Left lung (tissue), 10 donors: ENCODE data around the gene XPR1. TPM values are rescaled to one million over a fixed set of nuclear protein-coding genes. Genes with fewer than 3 reads are reported as not detected.

ENCODE experiments used
- ATAC-seq: fragments of 200-7000 bp; cut with Tn5 transposase; one replicate; pipeline ENCODE4 v1.9.1; 2020; ENCODE audit warnings: moderate library complexity
- DNase-seq, 4 donors: peaks; one replicate each; pipeline ENCODE4 v3.0.0-alpha.2; 2013 to 2020
- H3K27ac ChIP-seq, 2 donors: fragments of 200-600 bp; sonication (generic) in 1 of 2; one replicate each; pipeline versions ENCODE4 v1.5.0 to v1.8.0; 2020 to 2021
- H3K27me3 ChIP-seq, 2 donors: fragments of 200-600 bp; sonication (generic) in 1 of 2; one replicate each; pipeline versions ENCODE4 v1.5.0 to v1.8.0; 2020 to 2021
- H3K36me3 ChIP-seq, 2 donors: fragments of 200-600 bp; sonication (generic) in 1 of 2; one replicate each; pipeline versions ENCODE4 v1.5.0 to v1.8.0; 2020 to 2021
- H3K4me1 ChIP-seq, 2 donors: fragments of 200-600 bp; one replicate each; pipeline ENCODE4 v1.8.0; 2021
- H3K4me3 ChIP-seq, 2 donors: fragments of 200-600 bp; sonication (generic) in 1 of 2; one replicate each; pipeline versions ENCODE4 v1.5.0 to v1.8.0; 2020 to 2021; ENCODE audit warnings: mild to moderate bottlenecking in 1 of 2
- H3K9me3 ChIP-seq, 2 donors: fragments of 200-600 bp; sonication (generic) in 1 of 2; one replicate each; pipeline versions ENCODE4 v1.5.0 to v1.8.0; 2020 to 2021
- CTCF ChIP-seq, 2 donors: fragments of 200-600 bp; sonication (generic) in 1 of 2; IDR thresholded peaks; one replicate each; pipeline versions ENCODE4 v1.5.0 to v1.8.0; 2021; ENCODE audit warnings: antibody characterized with exemption in 2 of 2
- intact Hi-C, 2 donors: fragments of 100-400 bp; cut with DNase I; formaldehyde crosslinking; loops; one replicate each; pipeline versions ENCODE4 v1.11.2 to v1.14.2; 2022
- polyA plus RNA-seq, 6 donors: library from polyadenylated mRNA; unstranded; fragments of 120-200 nt; gene quantifications; one replicate each; pipeline ENCODE4 v1.2.1, GENCODE V29; 2013; ENCODE audit not compliant: insufficient read length in 6 of 6
- total RNA-seq, 2 donors: library from RNA; stranded (reverse); fragmentation: NEBNext Ultra II Directional; extraction: Animal tissue kit (Norgen Biotek cat#: 25700); gene quantifications; one replicate each; pipeline ENCODE4 v1.2.1, GENCODE V29; 2021
- donor health status: DM: no; HTN: yes; CAD: no.
- donor health status: DM: no; HTN: no; CAD: no.

Gene XPR1
- total and polyA plus RNA-seq, 8 donors = 24.6 to 34.2 (median 27.8) TPM

DNA sequence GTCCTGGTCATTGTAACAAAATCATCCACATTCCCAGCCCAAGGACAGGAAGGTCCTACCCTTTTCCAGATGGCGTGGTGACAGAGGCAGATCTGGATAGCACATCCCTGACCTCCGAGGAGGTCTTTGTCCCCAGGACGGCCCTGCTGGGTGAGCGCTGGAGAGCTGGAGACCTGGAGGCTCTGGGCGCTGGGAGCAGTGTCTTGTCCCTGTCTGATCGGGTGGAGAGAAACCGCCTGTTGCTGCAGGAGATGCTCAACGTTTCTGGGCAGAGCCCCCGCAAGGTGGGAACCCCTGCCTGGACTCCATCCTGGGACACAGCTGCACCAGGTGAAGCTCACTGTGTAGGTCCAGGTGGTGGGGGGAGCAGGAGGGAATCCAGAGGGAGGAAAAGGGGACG lies 284.9 kb downstream of the XPR1 start:
- ATAC-seq (no peak), DNase-seq (no peak)
- H3K27ac ChIP-seq = no peak overlapping the region
- peaks cover 0 to 18% of the 10 kb centered on the region in 2 donors for H3K4me1 ChIP-seq
- H3K4me3 ChIP-seq = no peak overlapping the region
- H3K9me3 ChIP-seq = no peaks in the 10 kb centered on the region
- H3K36me3 ChIP-seq = no peaks in the 10 kb centered on the region
- intact Hi-C loops = no loop called here
- H3K27me3 ChIP-seq = peaks cover 14 to 31% of the 10 kb centered on the region in 2 donors
- no peak for TF ChIP-seq CTCF (IDR thresholded peaks at IDR 0.05)

GRCh38 chr1:180917306-180918065 lies 285.7 kb downstream of the XPR1 start:
- intact Hi-C loops = no loop called here
- Histone ChIP-seq H3K4me1 (peaks cover 0 to 11% of the 10 kb centered on the region in 2 donors), H3K27ac (no peak overlapping the region), H3K36me3 (no peaks in the 10 kb centered on the region), H3K9me3 (no peaks in the 10 kb centered on the region), H3K27me3 (peaks cover 11 to 24% of the 10 kb centered on the region in 2 donors), H3K4me3 (no peak overlapping the region)
- ATAC-seq = no peak
- TF ChIP-seq CTCF (IDR thresholded peaks at IDR 0.05) = no peak
- no peak for DNase-seq

DNA sequence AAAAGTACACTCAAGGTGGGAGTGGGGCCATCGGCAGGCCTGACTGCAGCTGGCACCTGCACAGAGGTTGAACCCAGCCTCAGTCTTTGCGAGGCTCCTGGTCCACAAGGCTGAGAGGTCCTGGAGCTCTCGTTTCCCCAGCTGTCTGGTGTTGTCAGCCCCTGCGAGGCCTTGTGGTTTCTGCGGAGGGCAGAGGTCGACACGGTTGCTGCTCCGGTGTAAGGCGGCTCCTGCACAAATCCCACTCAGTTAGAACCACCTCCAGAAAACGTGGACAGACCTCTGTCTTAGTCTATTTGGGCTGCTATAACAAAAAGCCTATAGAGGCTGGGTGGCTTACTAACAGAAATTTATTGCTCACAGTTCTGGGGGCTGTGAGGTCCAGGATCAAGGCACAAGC lies 286.7 kb downstream of the XPR1 start:
- Histone ChIP-seq H3K9me3 (no peaks in the 10 kb centered on the region), H3K4me1 (peaks cover 0 to under 1% of the 10 kb centered on the region in 2 donors), H3K4me3 (no peak overlapping the region), H3K27me3 (peaks cover 2 to 13% of the 10 kb centered on the region in 2 donors), H3K27ac (no peak overlapping the region), H3K36me3 (no peaks in the 10 kb centered on the region)
- intact Hi-C loops = no loop called here
- TF ChIP-seq CTCF (IDR thresholded peaks at IDR 0.05) = no peak
- ATAC-seq (no peak), DNase-seq (no peak)

GRCh38 chr1:180919183-180919700 lies 287.4 kb downstream of the XPR1 start:
- no peak for ATAC-seq
- H3K4me3 ChIP-seq = no peak overlapping the region
- H3K36me3 ChIP-seq = no peaks in the 10 kb centered on the region
- intact Hi-C loops = no loop called here
- H3K4me1 ChIP-seq = no peaks in the 10 kb centered on the region
- TF ChIP-seq CTCF (IDR thresholded peaks at IDR 0.05) = no peak
- no peak overlapping the region for H3K27ac ChIP-seq
- no peak for DNase-seq
- no peaks in the 10 kb centered on the region for H3K9me3 ChIP-seq
- peaks cover 0 to 6% of the 10 kb centered on the region in 2 donors for H3K27me3 ChIP-seq

GRCh38 chr1:180920193-180920592 lies 288.4 kb downstream of the XPR1 start:
- intact Hi-C loops = no loop called here
- Histone ChIP-seq H3K9me3 (no peaks in the 10 kb centered on the region), H3K4me1 (no peaks in the 10 kb centered on the region)

More at GRCh38 chr1:180920193-180920592, 288.4 kb downstream of the XPR1 start:
- ATAC-seq (no peak), DNase-seq (no peak)
- H3K4me3 ChIP-seq = no peak overlapping the region
- no peak for TF ChIP-seq CTCF (IDR thresholded peaks at IDR 0.05)
- H3K36me3 ChIP-seq = no peaks in the 10 kb centered on the region
- H3K27me3 ChIP-seq = no peaks in the 10 kb centered on the region
- H3K27ac ChIP-seq = no peak overlapping the region
